Gastroesophageal sphincter (tissue), 4 donors: Measurements from ENCODE around the gene DSE. TPM values are rescaled to one million over a fixed set of nuclear protein-coding genes. Genes with fewer than 3 reads are reported as not detected.

Experiments used
- ATAC-seq: fragments of 150-250 bp; one replicate; pipeline ENCODE4 v1.9.1; 2016; ENCODE audit warnings: mild to moderate bottlenecking, moderate library complexity
- H3K27ac ChIP-seq, 4 donors: fragments of 200-600 bp; sonication (generic) in 3 of 4; 1 replicate in 3 of 4; 2 replicates in 1 of 4; pipeline ENCODE4 v1.5.1; 2016 to 2019
- H3K27me3 ChIP-seq: fragments of 200-600 bp; sonication (generic); one replicate; pipeline ENCODE4 v1.5.1; 2019
- H3K36me3 ChIP-seq, 2 donors: fragments of 200-600 bp; sonication (generic); one replicate each; pipeline ENCODE4 v1.5.1; 2019; ENCODE audit warnings: control low read depth in 1 of 2
- H3K4me1 ChIP-seq, 3 donors: fragments of 200-600 bp; sonication (generic); 1 replicate in 2 of 3; 2 replicates in 1 of 3; pipeline ENCODE4 v1.5.1; 2016 to 2019; ENCODE audit warnings: control low read depth in 2 of 3
- H3K4me3 ChIP-seq, 2 donors: fragments of 200-600 bp; sonication (generic); one replicate each; pipeline ENCODE4 v1.5.1; 2019; ENCODE audit warnings: mild to moderate bottlenecking in 1 of 2, moderate library complexity in 1 of 2
- H3K9me3 ChIP-seq, 3 donors: fragments of 200-600 bp; sonication (generic); one replicate each; pipeline ENCODE4 v1.5.1; 2017 to 2019; ENCODE audit warnings: control low read depth in 2 of 3
- EP300 ChIP-seq: sonication (generic); formaldehyde crosslinking; IDR thresholded peaks from one replicate; pipeline ENCODE4 v1.6.1; 2017; ENCODE audit warnings: antibody characterized with exemption, mild to moderate bottlenecking
- POLR2A ChIP-seq, 2 donors: fragments of 450-650 bp; IDR thresholded peaks; one replicate each; pipeline ENCODE4 v1.6.1; 2017; ENCODE audit warnings: antibody characterized with exemption in 2 of 2, mild to moderate bottlenecking in 2 of 2, moderate library complexity in 1 of 2
- POLR2AphosphoS5 ChIP-seq: sonication (generic); formaldehyde crosslinking; IDR thresholded peaks from one replicate; pipeline ENCODE4 v1.6.1; 2017; ENCODE audit warnings: antibody characterized with exemption
- WGBS, 2 donors: methylation state at CpG; one replicate each; pipeline ENCODE4 v1.1.5; 2018; ENCODE audit warnings: low coverage in 1 of 2; 5-methylcytosine and 5-hydroxymethylcytosine counted together
- total RNA-seq, 4 donors: library from RNA; depleted of rRNA; stranded (reverse); fragments of >200 nt; gene quantifications; one replicate each; pipeline ENCODE4 v1.1.0, GENCODE V29; 2016
- TF ChIP-seq, protein P1 (sequence below), 4 experiments: fragments of 200-600 bp in 2 of 4; fragments of 450-650 bp in 2 of 4; sonication (generic) in 1 of 4; IDR thresholded peaks; one replicate each; pipeline ENCODE4 v1.5.1; 2017 to 2019; ENCODE audit warnings: antibody characterized with exemption in 4 of 4, mild to moderate bottlenecking in 2 of 4, moderate library complexity in 2 of 4

DSE gene
- total RNA-seq, 4 donors from 2014 or later, result 26.3 to 45.4 (median 36.3) TPM

DNA sequence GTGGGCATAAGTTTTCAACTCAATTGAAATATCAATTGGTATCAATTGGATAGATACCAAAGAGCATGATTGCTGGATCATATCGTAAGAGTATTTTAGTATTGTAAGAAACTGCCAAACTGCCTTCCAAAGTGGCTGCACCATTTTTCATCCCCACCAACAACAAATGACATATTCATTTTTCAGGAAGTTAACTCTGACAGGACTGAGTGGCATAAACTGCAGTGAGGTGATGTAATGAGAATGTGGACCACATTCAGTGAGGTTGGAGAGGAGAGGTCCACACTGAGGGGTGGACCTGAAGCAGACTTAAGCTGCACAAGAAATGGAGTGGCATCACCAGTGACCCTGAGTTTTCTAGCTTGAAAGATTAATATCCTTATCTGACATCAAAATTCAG is 78.8 kb downstream of the DSE start:
- Histone ChIP-seq H3K36me3 (no peaks in the 10 kb centered on the region), H3K4me3 (no peak overlapping the region), H3K4me1 (no peaks in the 10 kb centered on the region), H3K9me3 (no peaks in the 10 kb centered on the region), H3K27me3 (no peaks in the 10 kb centered on the region), H3K27ac (no peak overlapping the region)
- 69 to 100% methylated on average over 1 of the region's 1 CpG for WGBS, 2 donors
- no peak for ATAC-seq
- TF ChIP-seq, protein P1, sequence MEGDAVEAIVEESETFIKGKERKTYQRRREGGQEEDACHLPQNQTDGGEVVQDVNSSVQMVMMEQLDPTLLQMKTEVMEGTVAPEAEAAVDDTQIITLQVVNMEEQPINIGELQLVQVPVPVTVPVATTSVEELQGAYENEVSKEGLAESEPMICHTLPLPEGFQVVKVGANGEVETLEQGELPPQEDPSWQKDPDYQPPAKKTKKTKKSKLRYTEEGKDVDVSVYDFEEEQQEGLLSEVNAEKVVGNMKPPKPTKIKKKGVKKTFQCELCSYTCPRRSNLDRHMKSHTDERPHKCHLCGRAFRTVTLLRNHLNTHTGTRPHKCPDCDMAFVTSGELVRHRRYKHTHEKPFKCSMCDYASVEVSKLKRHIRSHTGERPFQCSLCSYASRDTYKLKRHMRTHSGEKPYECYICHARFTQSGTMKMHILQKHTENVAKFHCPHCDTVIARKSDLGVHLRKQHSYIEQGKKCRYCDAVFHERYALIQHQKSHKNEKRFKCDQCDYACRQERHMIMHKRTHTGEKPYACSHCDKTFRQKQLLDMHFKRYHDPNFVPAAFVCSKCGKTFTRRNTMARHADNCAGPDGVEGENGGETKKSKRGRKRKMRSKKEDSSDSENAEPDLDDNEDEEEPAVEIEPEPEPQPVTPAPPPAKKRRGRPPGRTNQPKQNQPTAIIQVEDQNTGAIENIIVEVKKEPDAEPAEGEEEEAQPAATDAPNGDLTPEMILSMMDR (IDR thresholded peaks at IDR 0.05), result no peak
- no peak for TF ChIP-seq EP300
- no peak for TF ChIP-seq POLR2A (IDR thresholded peaks at IDR 0.05)
- TF ChIP-seq POLR2AphosphoS5, result no peak

DNA sequence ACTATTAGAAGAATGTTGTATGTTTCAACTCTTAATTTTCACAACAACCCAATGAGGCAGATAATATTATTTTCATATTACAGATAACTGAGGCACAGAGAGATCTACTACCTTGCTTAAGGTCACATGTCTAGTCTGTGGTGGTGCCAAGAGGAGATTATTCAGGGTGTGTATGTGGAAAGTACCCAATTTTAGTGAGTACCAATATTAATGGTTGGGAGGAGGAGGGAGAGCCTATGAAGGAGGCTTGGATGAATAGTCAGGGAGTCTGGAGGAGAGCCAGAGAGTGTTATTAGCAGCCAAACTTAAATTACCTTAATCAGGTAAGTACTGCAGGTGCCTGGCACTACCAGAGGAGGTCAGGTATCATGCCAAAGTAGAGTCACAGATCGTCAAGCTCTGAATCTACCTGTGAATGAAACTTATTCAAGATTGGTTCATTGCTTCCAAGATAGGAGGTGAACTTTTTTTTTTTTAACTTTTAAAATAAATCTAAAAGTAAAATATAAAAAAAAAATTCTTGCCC is 79.5 kb downstream of the DSE start:
- Histone ChIP-seq H3K4me3 (no peak overlapping the region), H3K27me3 (no peaks in the 10 kb centered on the region), H3K4me1 (no peaks in the 10 kb centered on the region), H3K36me3 (no peaks in the 10 kb centered on the region), H3K27ac (no peak overlapping the region), H3K9me3 (no peaks in the 10 kb centered on the region)
- 80 to 83% methylated on average over 1 of the region's 1 CpG for WGBS, 2 donors
- no peak for TF ChIP-seq EP300
- TF ChIP-seq POLR2A (IDR thresholded peaks at IDR 0.05), result no peak
- ATAC-seq, result no peak

DNA sequence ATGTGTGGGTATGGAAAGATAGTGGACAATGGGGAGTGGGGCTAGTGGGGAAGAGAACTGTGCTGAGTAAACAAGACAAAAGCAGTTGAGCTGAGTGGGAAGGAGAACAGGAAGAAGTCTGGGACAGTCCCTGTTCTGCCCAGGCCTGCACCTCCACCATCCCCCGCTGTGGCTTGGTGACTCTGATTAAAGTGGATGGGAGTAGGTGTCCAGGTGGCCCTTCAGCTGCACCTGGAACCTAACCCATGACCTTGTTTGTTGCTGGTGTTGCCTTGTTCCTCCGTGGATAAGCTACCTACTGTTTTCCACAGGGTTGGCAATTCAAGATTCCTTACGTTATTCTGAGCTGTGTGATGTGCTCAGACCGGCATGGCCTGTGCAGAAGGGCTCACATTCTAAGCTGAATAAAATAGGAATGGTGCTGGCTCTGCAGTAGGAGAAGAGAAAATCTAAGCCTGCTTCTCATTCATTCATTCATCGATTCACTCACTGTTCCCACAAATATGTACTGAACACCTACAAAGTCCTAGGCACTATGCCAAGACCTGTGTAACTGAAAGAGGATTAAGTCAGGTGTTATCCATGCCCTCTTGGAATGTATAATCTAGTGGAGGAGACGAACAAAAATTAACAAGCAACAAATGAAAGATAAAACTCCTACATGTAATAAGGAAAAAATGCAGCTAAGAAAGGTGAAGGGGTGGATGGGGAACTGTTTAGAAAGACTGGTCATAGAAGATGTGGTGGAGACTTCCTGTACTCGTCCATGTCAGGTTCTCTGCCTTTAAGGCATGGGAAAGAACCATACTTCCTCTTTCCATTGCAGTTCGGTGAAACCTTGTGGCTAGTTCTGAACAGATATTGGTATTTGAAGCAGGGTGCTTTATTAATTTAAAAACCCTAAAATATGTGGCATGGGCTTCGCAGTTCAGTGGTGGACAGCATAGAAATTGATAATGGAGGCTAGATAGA is 80.3 kb downstream of the DSE start:
- Histone ChIP-seq H3K36me3 (no peaks in the 10 kb centered on the region), H3K27me3 (no peaks in the 10 kb centered on the region), H3K27ac (no peak overlapping the region), H3K4me1 (no peaks in the 10 kb centered on the region), H3K4me3 (no peak overlapping the region), H3K9me3 (no peaks in the 10 kb centered on the region)
- ATAC-seq, result no peak
- WGBS, 2 donors, result 66 to 82% methylated on average over 6 to 9 of the region's 9 CpGs
- TF ChIP-seq, protein P1 (IDR thresholded peaks at IDR 0.05), result no peak
- TF ChIP-seq EP300 (no peak), POLR2AphosphoS5 (no peak), POLR2A (IDR thresholded peaks at IDR 0.05) (no peak)

DNA sequence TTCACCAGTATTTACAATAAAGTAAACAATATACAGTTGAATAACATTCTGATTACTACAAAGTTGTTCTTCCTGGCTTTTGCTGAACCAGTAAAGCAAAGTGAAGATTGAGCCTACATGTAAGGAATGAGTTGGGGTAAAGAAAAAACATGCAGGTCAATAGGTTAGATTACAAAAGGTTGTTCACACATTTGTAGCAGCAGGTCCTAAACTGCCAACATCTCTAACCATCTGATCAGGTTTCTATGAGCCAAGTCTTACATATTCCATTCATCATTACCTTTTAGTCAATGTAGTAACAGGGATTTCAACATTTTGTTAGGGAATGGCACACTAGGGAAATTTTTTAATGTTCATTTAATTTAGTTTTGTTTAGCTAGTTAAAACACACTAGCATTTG is 81.2 kb downstream of the DSE start:
- Histone ChIP-seq H3K36me3 (no peaks in the 10 kb centered on the region), H3K9me3 (no peaks in the 10 kb centered on the region), H3K27ac (no peak overlapping the region), H3K4me1 (no peaks in the 10 kb centered on the region), H3K27me3 (no peaks in the 10 kb centered on the region), H3K4me3 (no peak overlapping the region)
- ATAC-seq, result no peak
- TF ChIP-seq POLR2A (IDR thresholded peaks at IDR 0.05) (no peak), POLR2AphosphoS5 (no peak), EP300 (no peak)
- TF ChIP-seq, protein P1 (IDR thresholded peaks at IDR 0.05), result no peak

DNA sequence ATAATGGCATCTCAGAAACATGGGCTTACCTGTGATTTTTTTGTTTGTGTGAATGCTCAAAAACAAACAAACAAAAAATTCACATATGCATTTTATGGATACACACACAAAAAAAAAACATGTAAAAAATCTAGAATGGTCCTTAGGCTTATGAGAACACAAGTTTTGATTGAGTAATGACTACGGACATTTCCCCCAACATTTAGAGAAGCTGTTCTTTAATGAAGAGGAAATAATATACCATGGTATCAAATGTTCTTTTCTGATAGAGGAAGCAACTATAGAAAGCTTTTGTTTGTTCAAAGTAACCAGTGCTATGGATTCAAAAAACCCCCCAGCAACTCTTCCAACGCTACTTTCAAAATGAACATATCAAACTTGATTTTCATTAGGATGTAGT is 81.8 kb downstream of the DSE start:
- TF ChIP-seq, protein P1 (IDR thresholded peaks at IDR 0.05), result no peak
- TF ChIP-seq EP300 (no peak), POLR2A (IDR thresholded peaks at IDR 0.05) (no peak), POLR2AphosphoS5 (no peak)
- no peak for ATAC-seq
- Histone ChIP-seq H3K36me3 (no peaks in the 10 kb centered on the region), H3K4me3 (no peak overlapping the region), H3K27ac (no peak overlapping the region), H3K27me3 (no peaks in the 10 kb centered on the region), H3K4me1 (no peaks in the 10 kb centered on the region), H3K9me3 (no peaks in the 10 kb centered on the region)
- 90 to 91% methylated on average over 2 of the region's 2 CpGs for WGBS, 2 donors
